Epithelial cell of prostate (primary cell): ENCODE results near the gene MEGF9.
"Not testable (repeated sequence)": the region's sequence is repeated elsewhere in the genome, so short reads cannot be mapped to it uniquely, and the experiment has no call there.

Source experiments
- DNase-seq: peaks from one replicate; pipeline ENCODE4 v3.0.0-alpha.2; 2011; ENCODE audit warnings: low read depth, low spot score
- H3K27ac ChIP-seq: fragments of 450-650 bp; 2 replicates; pipeline ENCODE4 v1.5.1; 2017; ENCODE audit warnings: mild to moderate bottlenecking

Gene MEGF9

GRCh38 chr9:120557205-120557604 is 157.1 kb downstream of the MEGF9 start:
- no peak for DNase-seq
- no peak overlapping the region for H3K27ac ChIP-seq

- no peak overlapping the region for H3K27ac ChIP-seq
- no peak for DNase-seq
Measured at GRCh38 chr9:120556775-120557174, 157.5 kb downstream of the MEGF9 start.

GRCh38 chr9:120555839-120556238 is 158.4 kb downstream of the MEGF9 start:
- no peak for DNase-seq
- no peak overlapping the region for H3K27ac ChIP-seq

- DNase-seq, H3K27ac ChIP-seq: not testable (repeated sequence)
Measured at GRCh38 chr9:120552210-120552704, 162.0 kb downstream of the MEGF9 start.
